Lung (tissue), 16 donors: ENCODE results near the gene DNAH17. TPM values are rescaled to one million over a fixed set of nuclear protein-coding genes. Genes with fewer than 3 reads are reported as not detected.

Experiments used
- ATAC-seq: fragments of 200-7000 bp; cut with Tn5 transposase; one replicate; pipeline ENCODE4 v1.9.1; 2020; ENCODE audit warnings: moderate number of reproducible peaks; ENCODE audit not compliant: insufficient read depth, low FRiP score
- DNase-seq, 3 donors: peaks; one replicate each; pipeline ENCODE4 v3.0.0-alpha.2; 2013 to 2017
- H3K27ac ChIP-seq, 2 donors: one replicate each; pipeline ENCODE4 v1.5.1; 2013; ENCODE audit warnings: mild to moderate bottlenecking in 2 of 2, moderate library complexity in 2 of 2, control low read depth in 1 of 2, inconsistent platforms in 1 of 2, low read depth in 1 of 2, low read length in 1 of 2
- H3K27me3 ChIP-seq, 3 donors: one replicate each; pipeline ENCODE4 v1.5.1; 2013; ENCODE audit warnings: low read length in 2 of 3; ENCODE audit not compliant: control insufficient read depth in 3 of 3, insufficient read depth in 3 of 3
- H3K36me3 ChIP-seq, 4 donors: one replicate each; pipeline ENCODE4 v1.5.1; 2013; ENCODE audit warnings: low read length in 4 of 4, mild to moderate bottlenecking in 1 of 4, moderate library complexity in 1 of 4; ENCODE audit not compliant: control insufficient read depth in 4 of 4, insufficient read depth in 4 of 4
- H3K4me1 ChIP-seq, 5 donors: one replicate each; pipeline ENCODE4 v1.5.1; 2013; ENCODE audit warnings: low read length in 5 of 5, mild to moderate bottlenecking in 2 of 5, moderate library complexity in 1 of 5; ENCODE audit not compliant: control insufficient read depth in 5 of 5, insufficient read depth in 5 of 5
- H3K4me3 ChIP-seq: one replicate; pipeline ENCODE4 v1.5.1; 2013; ENCODE audit warnings: mild to moderate bottlenecking, control low read depth, moderate library complexity
- H3K9ac ChIP-seq, 2 donors: one replicate each; pipeline ENCODE4 v1.5.1; 2013; ENCODE audit warnings: low read length in 2 of 2, control low read depth in 1 of 2; ENCODE audit not compliant: insufficient read depth in 1 of 2
- H3K9me3 ChIP-seq, 4 donors: one replicate each; pipeline ENCODE4 v1.5.1; 2013; ENCODE audit warnings: low read length in 3 of 4, mild to moderate bottlenecking in 1 of 4, moderate library complexity in 1 of 4; ENCODE audit not compliant: control insufficient read depth in 4 of 4, insufficient read depth in 3 of 4
- CTCF ChIP-seq: IDR thresholded peaks from 2 replicates; pipeline ENCODE4 v1.5.1; 2012; ENCODE audit warnings: mild to moderate bottlenecking; ENCODE audit errors: control extremely low read depth, extremely low read depth
- WGBS, 2 donors: extraction: QIAGEN DNeasy Blood & Tissue Kit; methylation state at CpG; one replicate each; pipeline ENCODE4 v1.1.7; 2013; 5-methylcytosine and 5-hydroxymethylcytosine counted together
- long read RNA-seq, 5 donors: transcript quantifications; one replicate each; lab custom pipeline, GENCODE V29; 2026
- polyA plus RNA-seq, 2 donors: library from polyadenylated mRNA; stranded (reverse); fragments of 200-250 nt; gene quantifications; one replicate each; pipeline ENCODE4 v1.2.1, GENCODE V29; 2013
- total RNA-seq, 2 donors: library from RNA; depleted of rRNA in 1 of 2; stranded (reverse); fragments of >200 nt in 1 of 2; gene quantifications; one replicate each; pipeline ENCODE4 v1.2.1, GENCODE V29; 2014 to 2021
- donor health status: control.
- donor health status: control.
- donor health status: Bipolar disorder and iron deficiency.
- donor health status: healthy.
- donor health status: DM: yes; HTN: yes; CAD: no.

Gene DNAH17
- total RNA-seq = 1 to 10 TPM; 1.3 to 1.6 TPM
- polyA plus RNA-seq = 1 to 10 TPM in 1 of 2 donors, under 1 TPM in 1; 0.44 to 1.1 TPM
- long read RNA-seq, donor 1 = 0 reads
- long read RNA-seq, donor 2 = 0 reads
- long read RNA-seq, donor 3 = 0 reads
- long read RNA-seq, donor 4 = 0 reads
- long read RNA-seq, donor 5 = 0 reads

GRCh38 chr17:78577296-78577695, at the start of gene DNAH17:
Gene DNAH17, minus strand, starts transcription at chr17:78577396. Its CDS starts 2,339 bp downstream, at chr17:78575057.
- ATAC-seq (no peak), DNase-seq (no peak)
- Histone ChIP-seq H3K27ac (no peak within 1 kb of the TSS), H3K9ac (no peak within 1 kb of the TSS), H3K4me1 (no peaks in the 10 kb centered on the region), H3K27me3 (no peaks in the 10 kb centered on the region), H3K9me3 (no peaks in the 10 kb centered on the region), H3K36me3 (no peaks in the 10 kb centered on the region), H3K4me3 (no peak within 1 kb of the TSS)
- TF ChIP-seq CTCF = no peak
- WGBS, 2 donors = 87 to 93% methylated on average over 9 of the region's 9 CpGs

GRCh38 chr17:78624324-78625151, 47.3 kb upstream of the DNAH17 start:
- DNase-seq (peak in 1 of 3 donors; percentile 11), ATAC-seq (no peak)
- H3K27ac ChIP-seq = no peak overlapping the region
- no peak overlapping the region for H3K9ac ChIP-seq
- no peak for TF ChIP-seq CTCF
- no peaks in the 10 kb centered on the region for H3K9me3 ChIP-seq
- no peak overlapping the region for H3K4me3 ChIP-seq
- no peaks in the 10 kb centered on the region for H3K27me3 ChIP-seq
- no peaks in the 10 kb centered on the region for H3K36me3 ChIP-seq
- H3K4me1 ChIP-seq = no peaks in the 10 kb centered on the region
- 80 to 81% methylated on average over 14 of the region's 14 CpGs for WGBS, 2 donors

GRCh38 chr17:78623541-78623940, 46.3 kb upstream of the DNAH17 start:
- ATAC-seq (no peak), DNase-seq (no peak)
- Histone ChIP-seq H3K9ac (no peak overlapping the region), H3K4me1 (no peaks in the 10 kb centered on the region), H3K9me3 (no peaks in the 10 kb centered on the region), H3K36me3 (no peaks in the 10 kb centered on the region), H3K27ac (no peak overlapping the region), H3K27me3 (no peaks in the 10 kb centered on the region), H3K4me3 (no peak overlapping the region)
- 93% methylated on average over 12 of the region's 12 CpGs for WGBS, 2 donors
- TF ChIP-seq CTCF = no peak
